Dedifferentiated amniotic fluid mesenchymal stem cell (primary cell): ENCODE measurements around the gene COLEC12.
A peak's percentile ranks its signal among the peaks of the same experiment; 100 is the strongest.

Experiments used
- DNase-seq: peaks from one replicate; pipeline ENCODE4 v3.0.0-alpha.2; 2016; ENCODE audit errors: extremely low spot score

The COLEC12 gene

DNA sequence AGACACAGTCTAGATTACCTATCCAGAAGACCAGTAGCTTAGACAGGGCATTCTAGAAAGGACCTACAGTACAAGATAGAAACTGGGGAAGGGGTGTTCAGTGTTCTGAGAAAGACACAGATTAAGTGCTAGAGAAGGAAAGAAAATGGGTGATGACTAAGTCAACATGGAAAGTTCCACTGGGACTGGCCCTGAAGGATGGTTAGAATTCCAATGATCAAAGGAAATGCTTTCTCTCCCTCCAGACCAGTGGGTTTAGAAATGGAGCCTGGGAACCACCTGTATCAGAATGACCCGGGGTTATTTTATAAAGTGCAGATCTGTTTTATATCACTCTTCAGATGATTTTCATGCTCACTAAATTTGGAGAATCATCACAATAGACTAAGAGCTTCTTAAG is 5.8 kb upstream of the COLEC12 start:
- DNase-seq, result no peak

- DNase-seq, result no peak
Measured at GRCh38 chr18:505483-506122, 5.1 kb upstream of the COLEC12 start.

- no peak for DNase-seq
Measured at GRCh38 chr18:501406-501714, 859 bp upstream of the COLEC12 start.

- peak; percentile 34 for DNase-seq
Measured at GRCh38 chr18:499776-500631, 497 bp downstream of the COLEC12 start.

DNA sequence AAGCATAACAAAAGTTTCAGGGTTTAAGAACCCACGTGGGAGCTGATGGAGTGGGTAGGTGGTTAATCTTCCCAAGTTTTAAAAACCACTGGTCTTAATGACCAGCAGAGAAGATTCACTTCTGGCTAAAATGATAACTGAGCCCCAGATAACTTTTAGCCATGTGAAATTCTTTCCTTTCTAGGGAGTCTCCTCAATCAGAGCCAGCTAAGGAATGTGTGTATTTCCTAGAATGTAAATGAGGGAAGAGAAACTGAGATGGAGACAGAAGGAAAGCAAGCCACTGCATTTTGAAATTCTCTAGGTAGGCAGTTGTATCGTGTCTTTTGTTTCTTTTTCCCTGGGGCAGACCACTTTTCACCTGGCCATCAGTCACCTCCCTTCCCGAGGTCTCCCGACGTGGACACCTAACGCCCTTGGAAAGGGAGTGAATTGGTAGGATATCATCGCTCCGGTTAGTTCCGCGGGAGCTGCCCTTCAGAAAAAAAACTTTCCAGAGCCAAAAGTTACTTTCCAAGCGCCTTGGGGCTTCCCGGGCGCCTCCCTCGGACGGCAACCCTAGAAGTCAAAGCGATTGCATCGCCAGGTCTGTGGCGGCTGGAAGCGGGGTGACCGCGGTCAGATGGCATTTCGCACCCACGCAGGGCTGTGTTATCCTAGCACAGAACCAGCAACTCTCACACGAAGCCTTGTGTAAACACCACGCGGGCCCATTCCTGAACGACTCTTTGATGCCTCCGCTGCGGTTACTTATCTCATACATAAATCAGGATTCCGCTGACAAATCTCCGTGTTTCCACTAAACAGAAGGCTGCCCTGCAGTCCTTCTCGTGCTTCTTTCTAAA is 1.3 kb downstream of the COLEC12 start:
- peak; percentile 43 for DNase-seq

DNA sequence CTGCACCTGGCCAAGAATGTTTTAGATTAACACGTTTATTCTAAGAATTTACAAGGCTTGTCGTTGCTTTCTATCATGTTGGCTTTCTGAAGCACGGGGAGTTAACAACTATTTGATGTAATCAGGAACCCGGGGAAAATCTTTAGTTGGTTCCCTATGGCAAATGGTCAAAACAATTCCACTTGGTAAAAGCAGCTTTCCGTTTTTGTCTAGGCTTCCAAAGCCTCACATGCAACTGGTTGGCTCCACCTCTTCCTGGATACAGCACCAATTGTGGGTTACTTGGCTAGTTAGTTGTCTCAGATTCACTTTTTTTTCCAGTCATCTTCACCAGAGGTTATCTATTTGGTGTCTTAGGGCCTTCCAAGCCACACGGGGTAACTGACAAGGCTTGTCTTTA is 2.8 kb downstream of the COLEC12 start:
- no peak for DNase-seq

DNA sequence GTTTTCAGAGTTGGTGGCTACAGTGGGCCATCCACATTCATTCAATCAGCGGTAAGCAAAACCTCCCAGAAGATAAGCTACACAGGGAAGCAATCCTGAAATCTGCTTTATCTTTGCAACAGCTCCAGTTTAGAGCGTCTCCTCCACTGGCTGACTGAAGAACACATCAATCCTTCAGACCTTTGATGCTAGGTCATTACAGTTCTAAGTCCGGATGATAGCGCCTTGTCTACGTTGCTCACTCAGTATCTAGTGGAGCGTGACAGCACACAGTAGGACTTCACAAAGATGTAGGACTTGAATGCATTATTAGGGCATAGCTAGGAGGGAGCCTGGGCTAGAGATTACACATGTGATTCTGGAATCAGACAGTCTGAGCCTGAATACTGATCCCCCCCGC is 5.0 kb downstream of the COLEC12 start:
- no peak for DNase-seq

- DNase-seq, result no peak
Measured at GRCh38 chr18:495017-495416, 5.5 kb downstream of the COLEC12 start.

- no peak for DNase-seq
Measured at GRCh38 chr18:493986-494983, 6.2 kb downstream of the COLEC12 start.

DNA sequence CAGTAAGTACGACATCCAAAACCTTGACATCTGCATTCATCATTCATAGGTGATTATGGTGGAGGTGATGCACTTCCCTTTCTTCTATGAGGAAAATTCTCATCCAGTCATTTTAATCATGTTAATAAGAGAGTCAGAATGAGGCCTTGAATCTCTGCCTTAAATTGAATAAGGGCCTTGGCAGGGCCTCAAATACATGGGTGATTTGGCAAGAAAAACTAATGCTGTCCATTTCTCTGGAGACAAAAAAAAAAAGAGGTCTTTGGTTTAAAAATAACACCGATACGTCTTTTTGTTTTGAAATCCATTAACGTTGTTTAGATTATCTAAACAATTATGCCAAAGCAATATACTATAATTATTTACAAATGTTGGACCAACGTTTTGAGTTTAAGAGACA is 8.1 kb downstream of the COLEC12 start:
- DNase-seq, result no peak

DNA sequence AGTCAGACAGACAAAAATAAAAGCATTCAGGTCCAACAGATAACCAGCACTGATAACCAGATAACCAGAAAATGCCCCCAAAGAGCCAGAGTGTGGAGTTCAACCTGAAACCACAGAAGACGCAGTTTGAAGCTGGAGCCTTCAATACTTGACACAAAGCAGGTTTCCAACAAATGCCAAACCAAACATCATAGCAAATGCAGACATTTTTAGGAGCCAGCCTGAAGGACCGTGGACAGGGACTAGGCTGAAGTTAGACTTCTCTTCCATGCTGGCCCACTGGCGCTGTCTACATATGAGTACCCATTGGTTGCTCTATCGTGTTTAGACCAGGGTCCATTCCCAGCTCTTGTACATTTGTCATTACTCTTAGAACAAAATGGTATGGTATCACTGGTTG is 9.9 kb downstream of the COLEC12 start:
- DNase-seq, result no peak

GRCh38 chr18:490024-490366 is 10.5 kb downstream of the COLEC12 start:
- DNase-seq, result no peak

DNA sequence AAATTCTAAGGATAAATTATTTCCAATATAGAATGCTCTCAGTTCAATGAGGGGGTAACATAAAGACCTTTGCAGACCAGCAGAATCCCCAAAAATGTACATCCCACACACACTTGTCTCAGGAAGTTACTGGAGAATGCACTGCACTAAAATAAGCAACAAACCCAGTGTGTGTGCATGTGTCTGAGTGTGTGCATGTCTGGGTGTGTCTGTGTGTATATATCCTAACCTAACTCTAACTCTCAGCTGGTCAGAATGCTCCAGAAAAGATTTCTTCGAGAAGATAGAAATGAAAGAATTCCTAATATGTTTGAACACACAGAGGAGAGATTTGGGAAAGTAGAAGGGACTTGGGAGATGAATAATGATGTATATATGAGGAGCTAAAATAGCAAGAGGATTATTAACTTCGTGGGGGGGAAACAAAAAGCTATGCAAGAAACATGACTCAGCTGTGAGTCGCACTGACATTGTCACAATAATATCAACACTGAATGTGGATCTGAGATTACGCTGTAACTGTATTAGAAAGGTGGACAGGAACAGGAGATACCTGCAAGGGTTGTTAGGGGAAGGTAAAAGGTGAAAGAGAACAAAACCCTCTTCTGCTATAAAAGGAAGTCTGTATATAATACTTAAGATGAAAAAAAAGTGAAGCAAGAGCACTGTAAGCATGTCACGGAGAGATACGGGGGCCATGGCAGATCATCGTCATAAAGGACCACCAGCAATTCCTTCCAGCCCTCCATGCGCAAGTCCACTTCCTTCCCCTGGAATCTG is 11.1 kb downstream of the COLEC12 start:
- no peak for DNase-seq

DNA sequence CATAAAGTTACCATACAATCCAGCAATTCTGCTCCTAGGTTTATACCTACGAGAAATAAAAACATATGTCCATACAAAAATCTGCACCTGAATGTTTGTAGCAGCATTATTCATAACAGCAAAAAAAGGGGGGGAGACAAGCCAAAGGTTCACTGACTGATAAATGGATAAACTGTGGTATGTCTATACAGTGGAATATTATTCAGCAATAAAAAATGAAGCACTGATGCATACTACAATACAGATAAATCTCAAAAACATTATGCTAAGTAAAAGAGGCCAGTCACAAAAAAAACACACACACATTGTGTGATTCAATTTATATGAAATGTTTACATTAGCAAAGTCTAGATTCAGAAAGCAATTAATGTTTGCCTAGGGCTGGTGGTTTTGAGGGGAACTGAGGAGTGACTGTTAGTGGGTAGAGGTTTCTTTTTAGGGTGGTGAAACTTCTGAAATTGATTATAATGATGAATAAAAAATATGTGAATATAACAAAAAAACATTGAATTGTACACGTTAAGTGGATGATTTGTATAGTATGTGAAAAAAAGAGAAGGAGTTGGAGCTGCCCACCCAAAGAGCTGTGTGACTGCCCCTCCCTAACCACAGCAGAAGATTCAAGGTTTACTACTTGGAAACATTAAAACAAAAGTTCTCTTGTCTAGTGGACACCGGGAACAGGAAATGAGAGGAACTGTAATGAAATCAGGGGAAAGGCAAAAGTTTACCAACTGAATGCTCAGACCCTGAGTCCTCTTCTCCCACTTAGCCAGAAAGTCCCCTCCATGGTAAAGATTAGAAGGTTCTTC is 13.4 kb downstream of the COLEC12 start:
- no peak for DNase-seq

DNA sequence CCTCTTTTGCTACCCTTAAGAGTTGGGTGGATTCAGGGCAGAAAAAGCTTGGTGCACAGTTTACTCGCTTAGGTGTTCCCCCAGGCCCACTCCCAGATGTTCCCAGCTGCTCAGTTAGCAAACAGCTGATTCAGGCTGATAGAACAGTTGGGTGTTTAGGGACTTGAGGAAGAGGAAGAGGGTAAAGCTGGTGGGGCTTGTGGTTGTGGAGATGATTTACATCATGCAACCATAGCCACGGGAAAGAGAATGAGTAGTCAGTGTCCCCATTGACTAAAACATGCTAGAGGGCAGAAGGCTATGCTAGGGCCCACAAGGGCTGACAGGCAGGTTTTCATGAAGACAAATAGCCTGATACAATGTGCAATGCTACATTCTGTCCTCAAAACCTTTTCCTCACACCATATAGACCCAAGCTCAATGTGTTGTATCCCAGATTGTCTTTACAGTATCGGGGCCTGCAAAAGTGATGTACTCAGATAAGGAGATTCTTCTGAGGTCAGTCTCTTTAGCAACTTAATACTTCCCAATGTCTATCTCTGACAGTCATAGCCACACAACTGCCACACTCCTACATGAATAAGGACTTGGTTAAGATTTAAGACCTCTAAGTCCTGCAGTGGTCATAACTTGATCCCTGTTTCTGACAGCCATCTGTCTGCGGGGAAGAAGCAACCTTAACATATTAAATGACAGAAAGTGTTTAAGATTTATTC is 15.6 kb downstream of the COLEC12 start:
- no peak for DNase-seq

DNA sequence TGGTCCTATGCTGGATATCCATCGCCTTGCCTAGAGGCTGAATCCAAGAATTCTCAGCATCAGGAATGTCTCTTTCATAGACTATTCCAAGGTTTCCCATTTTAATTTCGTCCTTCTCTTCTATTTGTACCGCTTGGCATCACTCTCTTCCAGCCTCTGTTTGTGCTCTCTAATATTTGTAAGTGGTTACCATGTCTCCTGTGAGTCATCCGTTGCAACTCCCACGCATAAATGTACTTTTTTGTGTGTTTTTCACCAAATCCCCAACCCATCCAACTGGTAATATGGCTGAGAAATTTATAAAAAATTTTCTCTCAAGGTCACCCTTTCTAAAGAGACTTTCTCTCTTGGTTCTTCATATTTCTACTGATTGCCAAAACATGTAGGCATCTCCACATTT is 21.8 kb downstream of the COLEC12 start:
- DNase-seq, result peak; percentile 54

DNA sequence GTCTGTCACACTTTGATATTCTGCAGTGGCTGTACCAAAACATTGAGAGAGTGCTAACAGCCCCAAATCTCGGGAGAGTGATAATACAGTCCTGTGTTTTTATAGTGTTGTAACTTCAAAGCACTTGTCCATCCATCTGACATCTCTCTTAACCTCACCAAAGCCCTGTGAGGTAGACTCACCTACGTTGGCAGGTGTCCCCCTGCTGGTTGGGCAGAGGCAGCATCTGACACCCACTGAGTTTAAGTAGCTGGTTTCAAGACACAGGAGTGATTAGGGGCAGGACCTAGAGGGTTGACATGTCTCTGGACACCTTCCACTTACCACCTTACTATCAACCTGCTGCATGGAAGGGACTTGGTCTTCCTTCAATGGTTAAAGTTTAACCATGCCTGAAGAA is 22.9 kb downstream of the COLEC12 start:
- no peak for DNase-seq

DNA sequence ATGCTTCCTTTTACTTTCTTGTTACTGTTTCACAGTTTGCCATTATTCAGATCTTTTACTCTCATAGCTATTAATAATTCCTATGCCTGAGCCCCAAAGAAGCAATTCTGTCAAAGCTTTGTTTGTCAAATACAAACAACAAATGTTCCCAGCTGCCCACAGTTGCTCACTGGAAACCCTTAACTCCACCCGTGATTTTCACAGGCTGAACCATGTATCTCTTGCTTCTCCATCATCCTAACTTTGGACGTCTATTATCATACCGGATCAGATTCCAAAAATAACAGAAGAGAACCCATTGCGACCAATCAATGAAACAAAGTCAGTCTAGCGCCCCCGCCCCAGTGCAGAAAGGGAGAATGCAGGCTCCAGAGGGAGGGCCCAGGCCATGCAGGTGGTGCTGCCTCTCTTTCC is 24.2 kb downstream of the COLEC12 start:
- DNase-seq, result no peak
